Measurements from ENCODE around the gene DENND2D.
"Not testable (repeated sequence)": the region's sequence is repeated elsewhere in the genome, so short reads cannot be mapped to it uniquely, and the experiment has no call there.

DNA sequence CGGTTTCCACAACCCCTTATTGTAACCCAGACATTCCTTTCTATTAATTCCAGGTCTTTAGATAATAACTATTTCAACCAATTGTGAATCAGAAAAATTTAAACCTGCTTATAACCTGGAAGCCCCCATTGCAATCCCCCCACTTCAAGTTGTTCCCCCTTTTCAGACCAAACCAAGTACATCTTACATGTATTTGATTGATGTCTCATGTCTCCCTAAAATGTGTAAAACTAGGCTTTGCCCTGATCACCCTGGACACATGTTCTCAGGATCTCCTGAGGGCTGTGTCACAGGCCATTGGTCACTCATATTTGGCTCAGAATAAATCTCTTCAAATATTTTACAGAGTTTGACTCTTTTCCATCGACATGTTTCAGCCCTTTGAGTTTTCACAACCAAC lies 14.8 kb upstream of the DENND2D start:
- TF ChIP-seq, protein P1, sequence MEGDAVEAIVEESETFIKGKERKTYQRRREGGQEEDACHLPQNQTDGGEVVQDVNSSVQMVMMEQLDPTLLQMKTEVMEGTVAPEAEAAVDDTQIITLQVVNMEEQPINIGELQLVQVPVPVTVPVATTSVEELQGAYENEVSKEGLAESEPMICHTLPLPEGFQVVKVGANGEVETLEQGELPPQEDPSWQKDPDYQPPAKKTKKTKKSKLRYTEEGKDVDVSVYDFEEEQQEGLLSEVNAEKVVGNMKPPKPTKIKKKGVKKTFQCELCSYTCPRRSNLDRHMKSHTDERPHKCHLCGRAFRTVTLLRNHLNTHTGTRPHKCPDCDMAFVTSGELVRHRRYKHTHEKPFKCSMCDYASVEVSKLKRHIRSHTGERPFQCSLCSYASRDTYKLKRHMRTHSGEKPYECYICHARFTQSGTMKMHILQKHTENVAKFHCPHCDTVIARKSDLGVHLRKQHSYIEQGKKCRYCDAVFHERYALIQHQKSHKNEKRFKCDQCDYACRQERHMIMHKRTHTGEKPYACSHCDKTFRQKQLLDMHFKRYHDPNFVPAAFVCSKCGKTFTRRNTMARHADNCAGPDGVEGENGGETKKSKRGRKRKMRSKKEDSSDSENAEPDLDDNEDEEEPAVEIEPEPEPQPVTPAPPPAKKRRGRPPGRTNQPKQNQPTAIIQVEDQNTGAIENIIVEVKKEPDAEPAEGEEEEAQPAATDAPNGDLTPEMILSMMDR (IDR thresholded peaks at IDR 0.05) = not testable (repeated sequence)
- not testable (repeated sequence) for TF ChIP-seq POLR2A (IDR thresholded peaks at IDR 0.05)

Data from suprapubic skin (tissue), 3 donors.